Panc1 (cell line): ENCODE results near the gene PIK3R5. TPM values are rescaled to one million over a fixed set of nuclear protein-coding genes. Genes with fewer than 3 reads are reported as not detected.

Experiments used
- ATAC-seq: fragments of 200-7000 bp; cut with Tn5 transposase; 2 replicates; pipeline ENCODE4 v1.9.1; 2020; ENCODE audit warnings: mild to moderate bottlenecking, moderate library complexity
- BruUV-seq: library from RNA; stranded (reverse); fragments of 400-500 nt; replicated peaks from 2 replicates; lab custom pipeline; 2021; lab: Mats Ljungman, UMichigan
- CTCF ChIA-PET: fragments of 300-600 bp; sonication (Branson Sonifier 250); formaldehyde crosslinking; loops from one replicate; lab custom pipeline; 2022; ENCODE audit warnings: antibody characterized with exemption; lab: Charles Lee
- POLR2A ChIA-PET: fragments of 300-600 bp; sonication (Branson Sonifier 250); formaldehyde crosslinking; loops from one replicate; lab custom pipeline; 2022; ENCODE audit warnings: antibody characterized with exemption; lab: Charles Lee
- DNase-seq: peaks from one replicate; pipeline ENCODE4 v3.0.0-alpha.2; 2010; ENCODE audit warnings: low read depth, low spot score
- H3K27ac ChIP-seq: 2 replicates; pipeline ENCODE4 v1.5.1; 2011; ENCODE audit warnings: mild to moderate bottlenecking, low read length, inconsistent platforms
- H3K27me3 ChIP-seq: fragments of 200-500 bp; sonication (Bioruptor generic); 2 replicates; pipeline ENCODE4 v1.6.0; 2014; ENCODE audit warnings: low read length, inconsistent platforms; ENCODE audit not compliant: control insufficient read depth, insufficient read depth
- H3K36me3 ChIP-seq: fragments of 200-500 bp; sonication (Bioruptor generic); 2 replicates; pipeline ENCODE4 v1.5.1; 2014; ENCODE audit warnings: inconsistent platforms, mild to moderate bottlenecking, low read length, moderate library complexity; ENCODE audit not compliant: control insufficient read depth, insufficient read depth
- H3K4me1 ChIP-seq: 2 replicates; pipeline ENCODE4 v1.5.1; 2011; ENCODE audit warnings: inconsistent platforms, mild to moderate bottlenecking, low read length, moderate library complexity; ENCODE audit not compliant: control insufficient read depth, insufficient read depth
- H3K4me3 ChIP-seq, 2 experiments: 2 replicates each; pipeline ENCODE4 v1.5.1; 2011 to 2012; ENCODE audit warnings: low read depth in 2 of 2, low read length in 2 of 2, mild to moderate bottlenecking in 2 of 2, inconsistent platforms in 1 of 2, moderate library complexity in 1 of 2
- H3K9me3 ChIP-seq: fragments of 200-500 bp; sonication (Bioruptor generic); 2 replicates; pipeline ENCODE4 v1.5.1; 2014; ENCODE audit warnings: low read depth, mild to moderate bottlenecking, inconsistent platforms, low read length, moderate library complexity; ENCODE audit not compliant: control insufficient read depth, insufficient read depth
- CTCF ChIP-seq: fragments of 450-650 bp; IDR thresholded peaks from 2 replicates; pipeline ENCODE4 v1.5.1; 2017; ENCODE audit warnings: mild to moderate bottlenecking
- POLR2AphosphoS5 ChIP-seq: IDR thresholded peaks from 2 replicates; pipeline ENCODE4 v1.6.1; 2012; ENCODE audit warnings: mild to moderate bottlenecking, low read depth, low read length, moderate library complexity
- REST ChIP-seq, 2 experiments: IDR thresholded peaks; 2 replicates each; pipeline ENCODE4 v1.6.1; 2011 to 2012; ENCODE audit warnings: low read depth in 2 of 2, control low read depth in 1 of 2, low read length in 1 of 2, mild to moderate bottlenecking in 1 of 2, moderate library complexity in 1 of 2; ENCODE audit not compliant: insufficient read depth in 1 of 2
- SIN3A ChIP-seq: IDR thresholded peaks from 2 replicates; pipeline ENCODE4 v1.6.1; 2012; ENCODE audit warnings: low read depth, mild to moderate bottlenecking, low read length, moderate library complexity, borderline replicate concordance; ENCODE audit not compliant: insufficient read depth
- TCF7L2 ChIP-seq: IDR thresholded peaks from 2 replicates; pipeline ENCODE4 v1.6.1; 2011; ENCODE audit warnings: mild to moderate bottlenecking, low read depth, low read length, inconsistent platforms
- in situ Hi-C: cut with HindIII; loops from 2 replicates; pipeline ENCODE4 v1.10.0; 2016; ENCODE audit warnings: low sequenced_read_pairs, low pct_unique_long_range_greater_than_20kb
- intact Hi-C: fragments of 100-400 bp; cut with micrococcal nuclease; formaldehyde crosslinking; loops from one replicate; pipeline ENCODE4 v1.10.0; 2022; ENCODE audit not compliant: unreplicated experiment
- total RNA-seq: library from RNA; stranded (reverse); gene quantifications from one replicate; pipeline ENCODE4 v1.2.1, GENCODE V29; 2021; ENCODE audit not compliant: unreplicated experiment

The PIK3R5 gene
- total RNA-seq, 1 experiment from 2014 or later = 0.15 TPM

GRCh38 chr17:8924595-8924994 is 40.9 kb downstream of the PIK3R5 start:
- Histone ChIP-seq H3K27me3 (no peaks in the 10 kb centered on the region; the same call in 1 of the 2 replicates), H3K4me3 (no peak overlapping the region), H3K9me3 (peaks cover 15% of the 10 kb centered on the region; the same call in 1 of the 2 replicates), H3K4me1 (no peaks in the 10 kb centered on the region), H3K36me3 (no peaks in the 10 kb centered on the region), H3K27ac (no peak overlapping the region)
- CTCF ChIA-PET = no interaction called here
- POLR2A ChIA-PET = no interaction called here
- DNase-seq (no peak), ATAC-seq (no peak)
- intact Hi-C loops (no loop called here), in situ Hi-C loops (no loop called here)
- BruUV-seq = no TSS peak
- TF ChIP-seq CTCF (no peak), TCF7L2 (no peak), REST (IDR thresholded peaks at IDR 0.05; ENCODE audit: insufficient read depth in 1 of 2, low read depth in 2 of 2, low read length in 1 of 2) (no peak), SIN3A (no peak), POLR2AphosphoS5 (no peak)

GRCh38 chr17:8923762-8924161 is 41.7 kb downstream of the PIK3R5 start:
- TF ChIP-seq POLR2AphosphoS5 (no peak), SIN3A (no peak), CTCF (no peak), REST (IDR thresholded peaks at IDR 0.05; ENCODE audit: insufficient read depth in 1 of 2, low read depth in 2 of 2, low read length in 1 of 2) (no peak), TCF7L2 (no peak)
- ChIA-PET CTCF (no interaction called here), POLR2A (no interaction called here)

More at GRCh38 chr17:8923762-8924161, 41.7 kb downstream of the PIK3R5 start:
- ATAC-seq (no peak), DNase-seq (no peak)
- H3K4me1 ChIP-seq = no peaks in the 10 kb centered on the region
- H3K27me3 ChIP-seq = no peaks in the 10 kb centered on the region; the same call in 1 of the 2 replicates
- no peaks in the 10 kb centered on the region for H3K36me3 ChIP-seq
- BruUV-seq = no TSS peak
- no peak overlapping the region for H3K27ac ChIP-seq
- peaks cover 11% of the 10 kb centered on the region; the same call in 1 of the 2 replicates for H3K9me3 ChIP-seq
- in situ Hi-C loops (no loop called here), intact Hi-C loops (no loop called here)
- H3K4me3 ChIP-seq = no peak overlapping the region
